Activated B cell treated with CpG ODN at 0.5 μM for 24 hours (primary cell): Measurements from ENCODE around the gene IFNG-AS1. TPM values are rescaled to one million over a fixed set of nuclear protein-coding genes. Genes with fewer than 3 reads are reported as not detected.

Source experiments
- ATAC-seq: fragments of 200-7000 bp; cut with Tn5 transposase; one replicate; pipeline ENCODE4 v1.10.0; 2021; ENCODE audit warnings: low read depth, mild to moderate bottlenecking, moderate library complexity
- CTCF ChIA-PET: fragments of 350-600 bp; sonication (Branson Sonifier 250); formaldehyde crosslinking; loops from one replicate; lab custom pipeline; 2021; ENCODE audit warnings: antibody characterized with exemption; lab: Charles Lee
- POLR2A ChIA-PET: fragments of 350-600 bp; sonication (Branson Sonifier 250); formaldehyde crosslinking; loops from one replicate; lab custom pipeline; 2021; ENCODE audit warnings: antibody characterized with exemption; lab: Charles Lee
- DNase-seq: peaks from one replicate; pipeline ENCODE4 v3.0.0; 2022
- H3K27ac Mint-ChIP-seq: one replicate; pipeline ENCODE4 v1.8.0; 2020; ENCODE audit warnings: mixed read lengths
- H3K27me3 Mint-ChIP-seq: one replicate; pipeline ENCODE4 v1.8.0; 2021; ENCODE audit warnings: mixed read lengths
- H3K36me3 Mint-ChIP-seq: one replicate; pipeline ENCODE4 v1.8.0; 2021; ENCODE audit warnings: low read depth, mixed read lengths
- H3K4me1 Mint-ChIP-seq: one replicate; pipeline ENCODE4 v1.8.0; 2021; ENCODE audit warnings: mixed read lengths
- H3K4me3 Mint-ChIP-seq: one replicate; pipeline ENCODE4 v1.8.0; 2020; ENCODE audit warnings: mild to moderate bottlenecking, mixed read lengths
- H3K9me3 Mint-ChIP-seq: one replicate; pipeline ENCODE4 v1.8.0; 2020; ENCODE audit warnings: mixed read lengths
- CTCF ChIP-seq: fragments of 200-600 bp; IDR thresholded peaks from one replicate; pipeline ENCODE4 v1.8.0; 2022; ENCODE audit warnings: antibody characterized with exemption, mild to moderate bottlenecking
- intact Hi-C: fragments of 100-400 bp; cut with micrococcal nuclease; formaldehyde crosslinking; loops from one replicate; pipeline ENCODE4 v1.15.1; 2024
- total RNA-seq: library from RNA; stranded (reverse); gene quantifications from 2 replicates; pipeline ENCODE4 v1.2.3, GENCODE V29; 2022

Gene IFNG-AS1
- total RNA-seq, 1 donor from 2014 or later: 3.2 TPM

GRCh38 chr12:68013181-68013580 lies 23.9 kb downstream of the IFNG-AS1 start:
- Mint-ChIP-seq H3K36me3 (peaks cover 16% of the 10 kb centered on the region), H3K4me1 (peaks cover 40% of the 10 kb centered on the region), H3K4me3 (no peak overlapping the region), H3K9me3 (no peaks in the 10 kb centered on the region), H3K27me3 (no peaks in the 10 kb centered on the region), H3K27ac (no peak overlapping the region)
- CTCF ChIA-PET: interaction anchor here (0.7 kb wide), 1 partner anchor 28 kb away, joined by 3 read pairs; no protein-coding TSS in a partner anchor
- intact Hi-C loops: loop anchor here (2.0 kb wide), 1 partner anchor 24 kb away; the partner anchor contains the start of gene IFNG-AS1
- POLR2A ChIA-PET: interaction anchor here (3.2 kb wide), 1 partner anchor 23 kb away, joined by 11 read pairs; the partner anchor contains the start of gene IFNG-AS1
- DNase-seq: no peak
- ATAC-seq: no peak
- no peak for TF ChIP-seq CTCF

- ChIA-PET CTCF (no interaction called here), POLR2A (no interaction called here)
- Mint-ChIP-seq H3K9me3 (no peaks in the 10 kb centered on the region), H3K36me3 (peaks cover 25% of the 10 kb centered on the region), H3K27me3 (no peaks in the 10 kb centered on the region), H3K4me3 (no peak overlapping the region), H3K4me1 (peaks cover 32% of the 10 kb centered on the region), H3K27ac (no peak overlapping the region)
- intact Hi-C loops: no loop called here
- no peak for TF ChIP-seq CTCF
- ATAC-seq (no peak), DNase-seq (no peak)
Measured at GRCh38 chr12:68016136-68016535, 26.9 kb downstream of the IFNG-AS1 start.

- ChIA-PET POLR2A (no interaction called here), CTCF (no interaction called here)
- no peak overlapping the region for H3K4me3 Mint-ChIP-seq
- no peaks in the 10 kb centered on the region for H3K9me3 Mint-ChIP-seq
- peaks cover 11% of the 10 kb centered on the region for H3K4me1 Mint-ChIP-seq
- peaks cover 34% of the 10 kb centered on the region for H3K36me3 Mint-ChIP-seq
- H3K27ac Mint-ChIP-seq: no peak overlapping the region
- DNase-seq (no peak), ATAC-seq (no peak)
- H3K27me3 Mint-ChIP-seq: no peaks in the 10 kb centered on the region
- TF ChIP-seq CTCF: no peak
- intact Hi-C loops: no loop called here
Measured at GRCh38 chr12:68018315-68018714, 29.1 kb downstream of the IFNG-AS1 start.

GRCh38 chr12:68020049-68020448 lies 30.8 kb downstream of the IFNG-AS1 start:
- no peak for ATAC-seq
- ChIA-PET POLR2A (no interaction called here), CTCF (no interaction called here)
- Mint-ChIP-seq H3K27ac (no peak overlapping the region), H3K36me3 (peaks cover 39% of the 10 kb centered on the region), H3K27me3 (no peaks in the 10 kb centered on the region), H3K4me1 (no peaks in the 10 kb centered on the region), H3K9me3 (no peaks in the 10 kb centered on the region), H3K4me3 (no peak overlapping the region)
- no peak for DNase-seq
- intact Hi-C loops: no loop called here
- no peak for TF ChIP-seq CTCF

GRCh38 chr12:68020699-68021098 lies 31.5 kb downstream of the IFNG-AS1 start:
- TF ChIP-seq CTCF: no peak
- intact Hi-C loops: no loop called here
- CTCF ChIA-PET: no interaction called here

More at GRCh38 chr12:68020699-68021098, 31.5 kb downstream of the IFNG-AS1 start:
- peaks cover 39% of the 10 kb centered on the region for H3K36me3 Mint-ChIP-seq
- no peak overlapping the region for H3K27ac Mint-ChIP-seq
- H3K4me1 Mint-ChIP-seq: no peaks in the 10 kb centered on the region
- no peak for ATAC-seq
- no peaks in the 10 kb centered on the region for H3K9me3 Mint-ChIP-seq
- POLR2A ChIA-PET: no interaction called here
- H3K27me3 Mint-ChIP-seq: no peaks in the 10 kb centered on the region
- no peak for DNase-seq
- H3K4me3 Mint-ChIP-seq: no peak overlapping the region
